HL-60 (cell line): ENCODE results near the gene ITGA5.

Source experiments
- CTCF ChIP-seq: IDR thresholded peaks from one replicate; pipeline ENCODE4 v1.5.1; 2011; ENCODE audit warnings: low read length, control low read depth, inconsistent platforms; ENCODE audit not compliant: insufficient read depth
- SPI1 ChIP-seq: IDR thresholded peaks from 2 replicates; pipeline ENCODE4 v1.6.1; 2012; ENCODE audit warnings: low read depth, mild to moderate bottlenecking, borderline replicate concordance

GRCh38 chr12:54439096-54439495 lies 20.0 kb upstream of the ITGA5 start:
- TF ChIP-seq CTCF (no peak), SPI1 (no peak)
